Daoy (cell line): Measurements from ENCODE around the gene ABCB6. TPM values are rescaled to one million over a fixed set of nuclear protein-coding genes. Genes with fewer than 3 reads are reported as not detected.
"Not testable (repeated sequence)": the region's sequence is repeated elsewhere in the genome, so short reads cannot be mapped to it uniquely, and the experiment has no call there.

Source experiments
- DNase-seq: peaks from one replicate; pipeline ENCODE4 v3.0.0-alpha.2; 2015; ENCODE audit warnings: low read depth
- total RNA-seq: library from RNA; depleted of rRNA; stranded (reverse); fragments of >200 nt; shearing (Covaris generic); gene quantifications from 2 replicates; pipeline ENCODE4 v1.2.3, GENCODE V29; 2014; rRNA removed

ABCB6 gene
- 9.0 and 10.5 TPM in 2 replicates for total RNA-seq

DNA sequence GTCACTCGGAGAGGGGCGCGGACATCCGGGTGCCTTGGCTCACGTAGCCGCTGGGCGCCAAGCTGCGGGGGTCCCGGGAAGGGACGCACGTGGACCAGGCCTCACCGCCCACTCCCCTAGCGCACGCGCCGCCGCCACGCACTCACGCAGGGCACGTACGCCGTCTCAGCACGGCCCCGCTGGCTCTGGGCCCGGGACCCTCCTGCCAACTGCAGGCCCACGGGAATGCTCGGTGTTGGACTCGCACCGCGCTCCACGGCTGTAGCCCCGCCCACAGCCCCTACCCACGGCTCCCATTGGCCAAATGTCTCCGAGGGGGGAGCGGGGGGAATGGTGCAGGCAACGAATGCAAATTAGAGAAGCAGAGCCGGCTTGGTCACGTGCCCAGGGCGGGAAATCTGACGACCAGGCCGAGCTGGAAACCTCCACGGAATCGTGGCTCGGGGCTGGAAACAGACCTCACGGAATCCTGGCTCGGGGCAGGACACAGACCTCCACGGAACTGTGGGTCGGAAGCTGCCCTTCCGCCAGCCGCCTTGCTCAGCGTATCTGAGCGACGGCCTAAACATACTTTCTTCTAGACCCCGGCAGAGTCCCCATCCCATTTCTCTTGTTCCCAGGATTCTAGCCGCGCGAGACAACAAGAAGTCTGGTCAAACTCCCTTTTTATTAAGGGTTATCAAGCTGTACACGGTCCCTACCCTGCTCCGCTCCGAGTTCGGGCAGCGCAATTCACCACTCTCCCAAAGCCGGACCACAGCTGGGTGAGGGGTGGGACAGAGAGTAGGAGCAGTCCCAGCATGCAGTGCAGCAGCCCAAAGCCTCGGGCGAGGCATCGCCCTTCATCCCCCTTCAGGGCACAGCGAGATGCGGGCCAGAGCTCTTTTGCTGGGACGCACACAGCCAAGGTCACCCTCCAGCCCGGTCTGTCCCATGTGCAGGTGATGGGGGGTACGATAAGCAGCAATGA is at the start of gene ABCB6:
Gene ABCB6 (minus strand): TSS at position 227 of the 970 bp plus-strand sequence. CDS start 285 bp downstream, outside the sequence.
- peak; percentile 92 for DNase-seq

DNA sequence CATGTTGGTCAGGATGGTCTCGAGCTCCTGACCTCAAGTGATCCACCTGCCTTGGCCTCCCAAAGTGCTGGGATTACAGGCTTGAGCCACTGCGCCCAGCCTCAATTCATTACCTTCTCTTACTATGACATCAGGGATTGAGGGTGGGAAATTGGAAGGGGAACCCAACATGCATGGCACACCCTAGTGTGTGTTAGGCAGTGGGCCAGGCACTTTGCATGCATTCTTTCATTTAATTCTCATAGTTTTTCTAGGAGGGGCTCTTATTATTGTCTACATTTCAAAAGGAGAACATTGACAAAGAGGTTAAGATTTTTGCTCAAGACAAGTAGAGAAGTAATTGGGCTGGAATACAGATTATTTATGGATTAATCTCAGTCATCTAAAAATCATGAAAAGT is 49.5 kb upstream of the ABCB6 start:
- no peak for DNase-seq

GRCh38 chr2:219266886-219267285 is 48.1 kb upstream of the ABCB6 start:
- DNase-seq, result no peak

- DNase-seq, result no peak
Measured at GRCh38 chr2:219266232-219266631, 47.5 kb upstream of the ABCB6 start.

- DNase-seq, result no peak
Measured at GRCh38 chr2:219261024-219261855, 42.5 kb upstream of the ABCB6 start.

- DNase-seq, result not testable (repeated sequence)
Measured at GRCh38 chr2:219258942-219259341, 40.2 kb upstream of the ABCB6 start.

DNA sequence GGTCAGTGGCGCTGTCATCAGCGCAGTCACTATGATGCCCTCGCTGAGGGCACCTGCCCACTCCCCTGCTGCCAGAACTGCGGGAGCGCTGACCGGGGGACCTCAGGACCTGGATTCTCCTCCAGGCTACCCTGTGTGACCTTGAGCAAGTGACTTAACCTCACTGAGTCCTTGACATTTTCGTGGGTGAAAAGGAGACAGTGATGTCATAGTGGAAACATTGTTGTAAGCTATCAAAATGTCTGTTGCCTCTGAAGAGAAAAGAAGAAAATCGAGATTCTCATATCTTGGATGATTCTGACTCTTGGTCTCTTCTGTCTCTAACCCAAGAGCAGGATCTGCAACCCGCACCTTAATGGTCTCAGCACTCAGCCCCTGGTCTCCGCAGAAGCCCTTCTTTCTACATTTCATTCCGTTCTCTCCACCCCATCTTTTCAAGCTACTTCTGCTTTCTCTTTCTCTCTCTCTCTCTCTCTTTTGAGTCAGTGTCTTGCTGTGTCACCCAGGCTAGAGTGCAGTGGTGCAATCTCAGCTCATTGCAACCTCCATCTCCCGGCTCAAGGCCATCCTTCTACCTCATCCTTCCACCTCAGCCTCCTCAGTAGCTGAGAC is 35.9 kb upstream of the ABCB6 start:
- no peak for DNase-seq

- DNase-seq, result peak; percentile 87
Measured at GRCh38 chr2:219253753-219254589, 35.2 kb upstream of the ABCB6 start, which contains the start of gene TUBA4A. Gene TUBA4A (minus strand): TSS chr2:219253918. CDS start chr2:219253858, 60 bp downstream.

- peak; percentile 81 for DNase-seq
Measured at GRCh38 chr2:219252900-219253752, 34.4 kb upstream of the ABCB6 start, which contains the start of gene TUBA4B. Gene TUBA4B (plus strand): TSS chr2:219253243. CDS start chr2:219253408, 165 bp downstream.

GRCh38 chr2:219252570-219252899 is 33.8 kb upstream of the ABCB6 start:
- no peak for DNase-seq

- peak; percentile 28 for DNase-seq
Measured at GRCh38 chr2:219252084-219252483, 33.3 kb upstream of the ABCB6 start.

DNA sequence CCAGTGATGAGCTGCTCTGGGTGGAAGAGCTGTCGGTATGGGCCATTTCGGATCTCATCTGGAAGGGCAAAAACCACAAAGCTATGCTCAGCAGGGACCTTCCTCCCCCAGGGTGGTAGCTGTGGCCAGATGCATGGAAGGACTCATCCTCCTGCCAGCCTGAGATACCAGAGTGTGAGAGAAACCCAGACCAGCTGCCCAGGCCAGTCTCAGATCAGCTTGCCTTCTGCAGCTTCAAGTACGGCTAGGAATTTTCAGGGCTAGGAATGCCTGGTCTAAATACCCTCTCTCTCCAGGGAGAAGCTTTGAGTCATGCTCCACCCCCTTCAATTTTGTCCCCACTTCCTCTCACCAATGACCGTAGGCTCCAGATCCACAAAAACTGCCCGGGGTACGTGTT is 32.9 kb upstream of the ABCB6 start:
- peak; percentile 35 for DNase-seq

DNA sequence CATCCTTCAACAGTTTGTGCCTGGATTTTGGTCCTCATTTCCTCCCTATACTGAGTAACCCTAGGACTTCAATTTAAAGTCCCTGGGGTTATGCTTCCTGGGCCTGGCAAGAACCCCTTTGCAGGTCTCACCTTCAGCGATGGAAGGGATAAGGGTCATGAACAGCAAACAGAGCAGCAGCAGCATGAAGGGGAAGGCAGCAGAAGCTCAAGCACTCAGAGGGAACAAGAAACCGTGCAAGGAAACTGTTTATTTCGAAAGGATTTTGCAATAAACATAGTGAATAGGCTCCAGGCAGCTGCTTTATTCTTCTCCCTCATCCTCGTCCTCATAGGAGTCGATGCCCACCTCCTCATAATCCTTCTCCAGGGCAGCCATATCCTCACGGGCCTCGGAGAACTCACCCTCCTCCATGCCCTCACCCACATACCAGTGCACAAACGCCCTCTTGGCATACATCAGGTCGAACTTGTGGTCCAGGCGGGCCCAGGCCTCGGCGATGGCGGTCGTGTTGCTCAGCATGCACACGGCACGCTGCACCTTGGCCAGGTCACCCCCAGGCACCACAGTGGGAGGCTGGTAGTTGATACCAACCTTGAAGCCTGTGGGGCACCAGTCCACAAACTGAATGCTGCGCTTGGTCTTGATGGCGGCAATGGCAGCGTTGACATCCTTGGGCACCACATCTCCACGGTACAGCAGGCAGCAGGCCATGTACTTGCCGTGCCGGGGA is 31.5 kb upstream of the ABCB6 start:
- no peak for DNase-seq

DNA sequence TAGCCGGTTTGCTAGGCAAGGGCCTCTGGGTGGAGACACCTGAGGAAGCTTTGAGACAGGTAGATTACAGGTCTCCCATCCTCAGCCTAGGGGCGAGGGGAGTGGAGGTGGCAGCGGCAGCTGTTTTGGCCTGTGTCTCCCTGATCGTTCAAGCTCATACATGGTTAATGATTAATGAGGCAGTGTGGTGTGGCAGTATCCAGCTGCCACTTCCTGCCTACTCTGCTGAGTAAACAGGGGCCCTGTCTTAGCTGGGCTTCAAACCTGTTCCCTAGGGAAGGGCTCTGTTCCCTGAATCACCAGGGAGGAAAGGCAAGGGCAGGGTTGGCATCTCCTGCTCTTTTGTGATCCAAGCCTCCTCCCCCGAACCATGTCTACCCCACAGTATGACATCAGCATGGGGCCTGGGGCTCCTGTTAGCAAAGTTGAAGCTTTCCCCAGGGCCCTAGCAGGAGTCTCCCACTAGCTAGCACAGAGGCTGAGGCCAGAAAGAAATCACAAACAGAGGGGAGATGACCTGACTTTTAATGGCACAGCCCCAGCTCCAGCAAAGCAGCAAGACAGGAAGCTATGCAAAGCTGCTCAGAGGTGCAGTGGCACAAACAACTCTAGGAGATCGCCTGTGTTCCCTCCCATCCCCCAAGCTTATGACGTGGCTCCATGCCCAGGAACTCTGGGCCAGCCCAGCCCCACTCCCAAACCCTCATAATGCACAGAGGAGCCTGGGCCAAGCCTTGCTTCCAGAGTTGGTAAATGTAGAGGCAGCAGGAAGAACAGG is 30.6 kb upstream of the ABCB6 start:
- DNase-seq, result peak; percentile 89

- no peak for DNase-seq
Measured at GRCh38 chr2:219248845-219249202, 30.1 kb upstream of the ABCB6 start.

- DNase-seq, result no peak
Measured at GRCh38 chr2:219247678-219248642, 29.2 kb upstream of the ABCB6 start.

GRCh38 chr2:219246559-219246958 is 27.8 kb upstream of the ABCB6 start:
- DNase-seq, result no peak

DNA sequence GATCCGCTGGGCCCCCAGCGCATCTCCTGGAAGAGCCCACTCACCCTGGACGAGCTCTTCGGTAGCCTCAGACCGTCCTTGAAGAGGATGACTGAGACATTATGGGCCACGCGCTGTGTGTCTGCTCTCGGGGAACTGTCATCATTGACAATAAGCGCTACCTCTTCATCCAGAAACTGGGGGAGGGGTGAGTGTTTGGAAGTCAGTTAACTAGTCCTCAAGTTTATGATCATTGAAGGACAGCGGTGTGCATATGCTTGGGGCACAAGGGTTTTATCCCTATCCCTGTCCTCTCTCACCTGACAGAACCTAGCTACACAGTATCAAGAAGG is 27.1 kb upstream of the ABCB6 start:
- DNase-seq, result no peak
